ENCODE measurements around the gene CAMSAP3.

CAMSAP3 gene

GRCh38 chr19:7663706-7664105 lies 68.0 kb downstream of the CAMSAP3 start:
- no peak for TF ChIP-seq CTCF (IDR thresholded peaks at IDR 0.05)
- Histone ChIP-seq H3K4me3 (ENCODE audit: low read depth, low read length) (no peak overlapping the region), H3K79me2 (no peaks in the 10 kb centered on the region), H3K4me1 (no peaks in the 10 kb centered on the region), H3K4me2 (ENCODE audit: low read length) (no peak overlapping the region), H3K9me3 (ENCODE audit: control insufficient read depth, low read length) (no peaks in the 10 kb centered on the region), H2AFZ (no peak overlapping the region), H3K27ac (no peak overlapping the region), H3K36me3 (ENCODE audit: control insufficient read depth, insufficient read depth, low read length) (no peaks in the 10 kb centered on the region), H3K9ac (no peak overlapping the region), H3K27me3 (ENCODE audit: control insufficient read depth, insufficient read depth, low read length) (peaks cover 3% of the 10 kb centered on the region)

- H3K9ac ChIP-seq = no peak overlapping the region
- no peak overlapping the region for H3K4me2 ChIP-seq (ENCODE audit: low read length)
- H3K79me2 ChIP-seq = no peaks in the 10 kb centered on the region
- no peaks in the 10 kb centered on the region for H3K9me3 ChIP-seq (ENCODE audit: control insufficient read depth, low read length)
- peaks cover 3% of the 10 kb centered on the region for H3K27me3 ChIP-seq (ENCODE audit: control insufficient read depth, insufficient read depth, low read length)
- no peak for TF ChIP-seq CTCF (IDR thresholded peaks at IDR 0.05)
- no peak overlapping the region for H3K4me3 ChIP-seq (ENCODE audit: low read depth, low read length)
- no peak overlapping the region for H2AFZ ChIP-seq
- no peak overlapping the region for H3K27ac ChIP-seq
- H3K36me3 ChIP-seq (ENCODE audit: control insufficient read depth, insufficient read depth, low read length) = no peaks in the 10 kb centered on the region
- H3K4me1 ChIP-seq = no peaks in the 10 kb centered on the region
Observed at GRCh38 chr19:7665076-7665475, 69.4 kb downstream of the CAMSAP3 start.
